Hematopoietic multipotent progenitor cell treated with erythropoietin and hydrocortisone succinate and interleukin-3 and kit ligand, for 15 days (in vitro differentiated cells): ENCODE data around the gene MIF.
"Not testable (repeated sequence)": the region's sequence is repeated elsewhere in the genome, so short reads cannot be mapped to it uniquely, and the experiment has no call there.

Experiments
- DNase-seq: peaks from one replicate; pipeline ENCODE4 v3.0.0-alpha.2; 2015; ENCODE audit warnings: low spot score

Gene MIF

DNA sequence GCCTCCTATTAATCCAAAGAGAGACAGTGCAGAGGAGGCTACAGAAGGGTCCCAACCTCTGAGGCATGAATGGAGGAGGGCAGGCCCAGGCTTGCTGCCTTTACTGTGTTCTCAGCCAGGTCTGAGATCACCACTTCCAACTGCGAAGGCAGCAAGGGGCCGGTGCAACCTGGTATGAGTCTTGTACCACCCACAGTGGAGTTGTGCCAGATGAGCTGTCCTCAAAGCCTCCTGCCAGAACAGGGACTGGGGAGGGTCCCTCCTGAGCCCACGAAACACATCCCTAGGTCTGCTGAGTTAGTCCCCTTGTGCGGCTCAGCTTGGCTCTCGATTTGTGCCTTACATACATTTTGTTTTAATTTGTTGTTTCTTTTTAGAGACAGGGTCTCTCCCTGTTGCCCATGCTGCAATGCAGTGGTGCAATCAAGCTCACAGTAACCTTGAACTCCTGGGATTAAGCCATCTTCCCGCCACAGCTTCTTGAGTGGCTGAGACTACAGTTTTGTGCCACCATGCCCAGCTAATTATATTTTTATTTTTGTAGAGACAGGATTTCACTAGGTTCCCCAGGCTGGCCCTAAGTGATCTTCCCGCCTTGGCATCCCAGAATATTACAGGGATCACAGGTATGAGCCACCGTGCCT lies 9.3 kb downstream of the MIF start:
- no peak for DNase-seq

DNA sequence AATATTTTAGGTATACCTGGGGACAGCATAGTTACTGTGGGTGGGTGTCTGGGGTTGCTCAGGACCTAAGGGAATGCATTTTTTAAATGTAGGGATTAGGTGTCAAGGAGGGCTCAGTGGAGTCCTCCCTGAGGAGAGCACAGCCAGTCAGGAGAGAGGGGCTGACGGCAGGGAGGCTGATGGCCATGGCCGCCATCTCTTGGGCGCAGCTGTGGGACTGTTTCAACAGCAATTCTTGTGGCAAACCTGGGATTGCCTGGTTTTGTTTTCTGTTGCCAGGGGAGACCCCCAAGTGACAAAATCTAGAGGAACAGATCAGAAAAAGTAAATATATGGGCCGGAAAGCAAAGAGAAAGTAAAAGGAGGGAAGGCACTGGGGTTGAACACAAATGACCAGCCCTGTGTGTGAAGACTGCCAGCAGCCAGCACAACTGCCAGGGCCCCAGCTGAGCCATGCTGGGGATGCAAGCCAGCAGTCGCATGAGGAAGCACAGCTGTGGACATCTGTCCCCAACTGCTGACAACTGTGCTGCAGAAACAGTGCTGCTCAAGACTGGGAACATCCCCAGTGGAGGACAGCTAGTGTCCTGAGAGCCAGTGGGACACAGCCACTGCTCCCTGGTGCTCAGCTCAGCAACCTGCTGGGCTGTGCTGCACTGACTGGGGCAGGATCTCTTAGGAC lies 10.5 kb downstream of the MIF start:
- DNase-seq, result no peak

GRCh38 chr22:23906641-23907040 lies 12.5 kb downstream of the MIF start:
- DNase-seq, result no peak

DNA sequence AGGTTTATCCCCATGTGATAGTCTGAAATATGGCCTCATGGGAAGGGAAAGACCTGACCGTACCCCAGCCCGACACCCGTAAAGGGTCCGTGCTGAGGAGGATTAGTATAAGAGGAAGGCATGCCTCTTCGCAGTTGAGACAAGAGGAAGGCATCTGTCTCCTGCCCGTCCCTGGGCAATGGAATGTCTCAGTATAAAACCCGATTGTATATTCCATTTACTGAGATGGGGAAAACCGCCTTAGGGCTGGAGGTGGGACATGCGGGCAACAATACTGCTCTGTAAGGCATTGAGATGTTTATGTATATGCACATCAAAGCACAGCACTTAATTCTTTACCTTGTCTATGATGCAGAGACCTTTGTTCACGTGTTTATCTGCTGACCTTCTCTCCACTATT lies 13.2 kb downstream of the MIF start:
- not testable (repeated sequence) for DNase-seq

GRCh38 chr22:23908587-23909205 lies 14.5 kb downstream of the MIF start:
- DNase-seq, result no peak

DNA sequence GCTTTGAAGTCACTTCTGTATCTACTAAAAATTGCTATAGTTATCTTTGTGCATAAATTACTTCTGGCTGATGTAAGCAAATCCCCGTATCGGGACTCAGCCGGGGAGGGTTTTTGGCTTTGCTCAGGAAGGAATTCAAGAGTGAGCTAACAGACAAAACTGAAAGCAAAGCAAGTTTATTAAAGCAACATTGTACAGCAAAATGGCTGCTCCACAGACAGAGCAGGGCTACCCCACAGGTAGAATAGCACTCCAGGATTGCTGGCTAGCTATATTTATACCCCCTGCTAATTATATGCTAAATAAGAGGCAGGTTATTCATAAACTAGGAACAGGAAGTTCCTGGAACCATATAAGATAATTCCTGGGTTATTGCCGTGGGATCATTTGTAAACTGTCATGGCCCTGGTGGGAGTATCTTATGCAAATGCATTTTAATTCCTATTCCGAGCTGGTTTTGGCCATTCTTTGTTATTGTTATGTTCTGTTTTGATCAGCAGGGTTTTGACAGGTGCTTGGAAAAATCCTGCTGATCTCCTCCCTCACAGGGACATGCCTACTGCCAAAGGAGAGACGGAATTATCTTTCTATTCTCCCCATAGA lies 15.2 kb downstream of the MIF start:
- no peak for DNase-seq

GRCh38 chr22:23910496-23911190 lies 16.5 kb downstream of the MIF start:
- DNase-seq, result no peak

DNA sequence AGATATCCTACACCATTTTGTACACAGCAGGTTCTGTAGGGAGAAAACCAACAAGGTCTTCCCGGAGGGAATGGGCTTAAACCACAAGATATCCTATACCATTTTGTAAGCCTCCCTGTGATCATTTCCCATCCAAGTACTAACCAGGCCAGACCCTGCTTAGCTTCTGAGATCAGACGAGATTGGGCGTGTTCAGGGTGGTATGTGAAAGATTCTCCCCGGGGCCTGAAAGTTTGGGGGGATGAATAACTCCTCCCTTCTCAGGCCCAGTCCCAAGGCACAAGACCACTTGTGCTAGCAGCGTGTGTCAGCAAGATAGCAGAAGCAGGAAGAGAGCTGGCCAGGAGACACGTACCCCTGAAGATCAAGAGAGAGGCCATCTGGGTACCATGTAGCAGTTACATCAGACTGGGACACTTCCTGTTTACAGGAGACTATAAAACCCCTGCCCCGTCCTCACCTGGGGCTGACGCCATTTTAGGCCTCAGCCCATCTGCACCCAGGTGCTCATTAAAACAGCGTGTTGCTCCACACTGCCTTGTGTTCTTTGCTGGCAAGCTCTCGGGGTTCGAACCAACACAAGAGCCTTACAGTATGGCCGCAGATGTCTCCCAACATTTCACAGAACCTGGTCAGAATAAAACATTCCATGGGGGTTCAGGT lies 17.3 kb downstream of the MIF start:
- DNase-seq, result no peak

GRCh38 chr22:23912293-23912903 lies 18.2 kb downstream of the MIF start:
- DNase-seq, result no peak

DNA sequence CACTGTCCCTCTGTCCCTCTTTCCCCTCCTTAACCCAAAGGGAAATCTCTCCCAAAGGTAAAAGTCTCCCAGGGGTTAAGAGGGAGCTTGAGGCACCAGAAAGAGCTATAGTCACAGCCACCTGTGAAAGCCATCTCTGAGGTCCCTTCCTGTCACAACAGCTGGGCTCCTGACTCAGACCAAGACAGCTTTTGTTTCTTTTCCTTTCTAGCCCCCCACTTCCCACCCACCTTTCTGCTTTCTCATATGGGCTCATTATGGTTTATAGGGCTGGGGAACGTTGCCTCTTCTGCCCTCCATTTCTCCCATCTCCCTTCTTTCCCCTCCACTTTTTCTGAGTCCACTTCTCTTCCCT lies 19.1 kb downstream of the MIF start:
- no peak for DNase-seq

GRCh38 chr22:23913661-23914353 lies 19.6 kb downstream of the MIF start:
- DNase-seq, result peak; percentile 97

DNA sequence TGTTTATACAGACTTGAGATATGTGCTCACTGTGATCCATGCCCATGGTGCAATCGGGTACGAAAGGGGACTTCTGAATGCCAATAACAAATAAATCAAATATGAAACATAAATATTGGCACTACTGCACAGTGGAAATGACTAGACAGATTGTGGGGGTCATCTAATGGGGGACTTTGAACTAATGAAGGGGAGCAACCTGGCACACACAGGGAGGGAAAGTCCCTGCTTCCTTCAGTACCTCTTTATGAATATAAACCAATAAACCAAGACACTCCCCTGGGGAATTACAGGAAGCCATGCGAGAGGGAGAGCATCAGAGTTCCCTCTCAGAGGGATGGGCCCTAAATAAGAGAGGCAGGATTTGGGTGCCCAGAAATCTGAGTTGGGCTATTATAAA lies 21.1 kb downstream of the MIF start:
- DNase-seq, result no peak

DNA sequence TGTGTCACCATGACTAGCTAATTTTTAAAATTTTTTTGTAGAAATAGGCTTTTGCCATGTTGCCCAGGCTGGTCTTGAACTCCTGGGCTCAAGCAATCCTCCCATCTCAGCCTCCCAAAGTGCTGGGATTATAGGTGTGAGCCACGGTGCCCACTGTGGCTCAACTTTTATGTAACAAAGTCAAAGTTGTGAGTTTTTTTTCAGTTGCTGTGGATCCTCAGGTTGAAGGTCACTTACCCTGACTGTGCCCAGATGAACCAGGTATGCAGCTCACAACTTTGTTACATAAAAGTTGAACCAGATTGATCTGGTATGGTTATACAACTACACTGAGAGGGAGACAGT lies 26.1 kb downstream of the MIF start:
- DNase-seq, result not testable (repeated sequence)

DNA sequence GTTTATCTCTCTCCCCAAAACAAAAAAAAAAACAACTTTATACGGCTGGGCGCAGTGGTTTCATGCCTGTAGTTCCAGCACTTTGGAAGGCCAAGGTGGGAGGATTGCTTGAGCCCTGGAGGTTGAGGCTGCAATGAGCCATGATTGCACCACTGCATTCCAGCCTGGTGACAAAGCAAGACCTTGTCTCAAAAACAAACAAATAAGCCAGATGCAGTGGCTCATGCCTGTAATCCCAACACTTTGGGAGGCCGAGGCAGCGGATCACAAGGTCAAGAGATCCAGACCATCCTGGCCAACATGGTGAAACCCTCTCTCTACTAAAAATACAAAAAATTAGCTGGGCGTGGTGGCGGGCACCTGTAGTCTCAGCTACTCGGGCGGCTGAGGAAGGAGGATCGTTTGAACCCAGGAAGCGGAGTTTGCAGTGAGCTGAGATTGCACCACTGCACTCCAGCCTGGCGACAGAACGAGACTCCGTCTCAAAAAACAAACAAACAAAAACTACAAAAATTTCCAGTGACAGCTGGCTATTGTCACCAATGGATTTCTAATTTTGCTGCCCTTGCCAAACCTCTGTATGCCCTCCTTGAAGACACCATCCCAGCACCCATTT lies 27.5 kb downstream of the MIF start:
- DNase-seq, result not testable (repeated sequence)

GRCh38 chr22:23922921-23923320 lies 28.7 kb downstream of the MIF start:
- DNase-seq, result no peak

DNA sequence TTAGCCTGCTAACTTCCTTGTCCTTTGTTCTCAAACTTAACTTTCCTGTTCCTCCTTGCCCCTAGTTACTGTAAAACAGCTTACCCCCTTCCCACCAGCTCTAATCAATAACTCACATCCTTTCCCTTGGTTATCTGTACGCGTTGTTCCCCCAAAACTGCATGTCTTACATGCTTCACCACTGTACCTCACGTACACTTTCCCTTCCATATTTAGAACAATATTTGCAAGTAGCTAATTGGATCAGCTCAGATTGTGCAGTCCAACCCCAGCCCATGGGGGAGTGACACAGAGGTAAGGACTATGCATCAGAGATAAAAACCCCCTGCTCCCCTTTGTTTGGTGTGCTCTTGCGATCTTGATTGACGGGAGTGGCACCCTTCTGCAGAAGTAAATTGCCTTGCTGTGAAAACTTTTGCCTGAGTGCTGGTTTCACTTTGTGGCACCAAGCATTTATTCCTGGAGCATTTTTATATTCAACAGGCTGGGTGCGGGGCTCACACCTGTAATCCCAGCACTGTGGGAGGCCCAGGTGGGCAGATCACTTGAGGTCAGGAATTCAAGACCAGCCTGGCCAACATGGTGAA lies 30.9 kb downstream of the MIF start:
- DNase-seq, result no peak

DNA sequence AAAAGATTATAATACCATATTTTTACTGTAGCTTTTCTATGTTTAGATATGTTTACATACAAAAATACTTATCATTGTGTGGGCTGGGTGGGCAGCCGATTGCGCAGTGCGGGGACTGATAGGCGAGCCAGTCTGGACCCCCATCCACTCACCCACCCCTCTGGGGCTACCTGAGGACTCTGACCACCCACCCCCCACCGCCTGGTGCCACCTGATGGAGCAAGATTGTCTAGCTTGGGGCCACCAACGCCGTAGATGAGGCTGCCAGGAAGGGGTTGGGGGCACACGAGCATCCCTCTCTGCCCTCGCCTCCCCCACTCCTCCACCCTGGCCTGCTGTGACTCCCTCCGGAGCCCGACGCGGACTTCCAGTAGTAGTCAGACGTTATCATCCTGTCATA lies 32.4 kb downstream of the MIF start:
- DNase-seq, result no peak

- DNase-seq, result peak; percentile 15
Observed at GRCh38 chr22:23938328-23939016, 44.3 kb downstream of the MIF start.

DNA sequence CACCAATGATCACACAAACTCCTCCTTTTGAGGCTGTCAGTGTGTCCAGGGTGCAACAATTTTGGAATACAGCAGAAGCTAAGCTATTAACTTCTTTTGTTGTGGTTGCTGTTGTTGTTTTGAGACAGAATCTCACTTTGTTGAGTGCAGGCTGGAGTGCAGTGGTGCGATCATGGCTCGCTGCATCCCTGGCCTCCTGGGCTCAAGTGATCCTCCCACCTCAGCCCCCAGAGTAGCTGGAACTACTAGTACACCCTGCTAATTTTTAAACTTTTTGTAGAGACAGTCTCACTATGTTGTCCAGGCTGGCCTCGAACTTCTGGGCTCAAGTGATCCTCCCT lies 44.8 kb downstream of the MIF start:
- no peak for DNase-seq

DNA sequence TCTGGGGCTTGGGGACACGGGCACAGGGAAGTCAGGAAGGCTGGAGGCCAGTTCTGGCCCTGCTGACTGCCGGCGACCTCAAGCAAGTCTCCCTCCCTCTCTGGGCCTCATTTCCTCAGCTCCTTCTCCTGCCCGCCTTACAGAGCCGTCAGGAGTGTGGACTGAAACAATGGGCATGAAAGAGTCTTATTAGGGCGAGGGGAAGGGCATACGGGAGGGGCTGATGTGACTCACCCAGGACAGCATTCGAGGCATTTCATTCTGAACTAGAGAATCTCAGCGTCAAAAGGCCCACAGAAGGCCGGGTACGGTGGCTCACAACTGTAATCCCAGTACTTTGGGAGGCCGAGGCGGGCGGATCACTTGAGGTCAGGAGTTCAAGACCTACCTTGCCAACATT lies 46.0 kb downstream of the MIF start:
- DNase-seq, result not testable (repeated sequence)
